PFSK-1 (cell line): ENCODE measurements around the gene R3HDML.

Experiments
- FOXP2 ChIP-seq: optimal IDR thresholded peaks from 2 replicates; pipeline ENCODE3; 2011; ENCODE audit warnings: borderline replicate concordance, control low read depth, inconsistent platforms; ENCODE audit not compliant: insufficient read depth; ENCODE audit errors: extremely low read length, extremely low read depth
- POLR2AphosphoS5 ChIP-seq: IDR thresholded peaks from 2 replicates; pipeline ENCODE4 v1.6.1; 2012; ENCODE audit warnings: low read depth, mild to moderate bottlenecking, control low read depth, low read length, moderate library complexity
- SIN3A ChIP-seq: IDR thresholded peaks from 2 replicates; pipeline ENCODE4 v1.6.1; 2012; ENCODE audit warnings: mild to moderate bottlenecking, low read length, moderate library complexity, borderline replicate concordance; ENCODE audit not compliant: insufficient read depth
- TAF1 ChIP-seq: IDR thresholded peaks from 2 replicates; pipeline ENCODE4 v1.6.1; 2012; ENCODE audit warnings: low read length, control low read depth, borderline replicate concordance; ENCODE audit not compliant: insufficient read depth
- TF ChIP-seq, protein P1 (sequence below), 2 experiments: IDR thresholded peaks; 2 replicates each; pipeline versions ENCODE4 v1.6.1 to v1.8.0; 2011 to 2012; ENCODE audit warnings: low read depth in 2 of 2, low read length in 2 of 2, control low read depth in 1 of 2, inconsistent platforms in 1 of 2, mild to moderate bottlenecking in 1 of 2, moderate library complexity in 1 of 2; ENCODE audit not compliant: insufficient read depth in 1 of 2

Gene R3HDML

GRCh38 chr20:44326391-44327159 lies 10.3 kb upstream of the R3HDML start:
- no peak for TF ChIP-seq FOXP2
- TF ChIP-seq, protein P1, sequence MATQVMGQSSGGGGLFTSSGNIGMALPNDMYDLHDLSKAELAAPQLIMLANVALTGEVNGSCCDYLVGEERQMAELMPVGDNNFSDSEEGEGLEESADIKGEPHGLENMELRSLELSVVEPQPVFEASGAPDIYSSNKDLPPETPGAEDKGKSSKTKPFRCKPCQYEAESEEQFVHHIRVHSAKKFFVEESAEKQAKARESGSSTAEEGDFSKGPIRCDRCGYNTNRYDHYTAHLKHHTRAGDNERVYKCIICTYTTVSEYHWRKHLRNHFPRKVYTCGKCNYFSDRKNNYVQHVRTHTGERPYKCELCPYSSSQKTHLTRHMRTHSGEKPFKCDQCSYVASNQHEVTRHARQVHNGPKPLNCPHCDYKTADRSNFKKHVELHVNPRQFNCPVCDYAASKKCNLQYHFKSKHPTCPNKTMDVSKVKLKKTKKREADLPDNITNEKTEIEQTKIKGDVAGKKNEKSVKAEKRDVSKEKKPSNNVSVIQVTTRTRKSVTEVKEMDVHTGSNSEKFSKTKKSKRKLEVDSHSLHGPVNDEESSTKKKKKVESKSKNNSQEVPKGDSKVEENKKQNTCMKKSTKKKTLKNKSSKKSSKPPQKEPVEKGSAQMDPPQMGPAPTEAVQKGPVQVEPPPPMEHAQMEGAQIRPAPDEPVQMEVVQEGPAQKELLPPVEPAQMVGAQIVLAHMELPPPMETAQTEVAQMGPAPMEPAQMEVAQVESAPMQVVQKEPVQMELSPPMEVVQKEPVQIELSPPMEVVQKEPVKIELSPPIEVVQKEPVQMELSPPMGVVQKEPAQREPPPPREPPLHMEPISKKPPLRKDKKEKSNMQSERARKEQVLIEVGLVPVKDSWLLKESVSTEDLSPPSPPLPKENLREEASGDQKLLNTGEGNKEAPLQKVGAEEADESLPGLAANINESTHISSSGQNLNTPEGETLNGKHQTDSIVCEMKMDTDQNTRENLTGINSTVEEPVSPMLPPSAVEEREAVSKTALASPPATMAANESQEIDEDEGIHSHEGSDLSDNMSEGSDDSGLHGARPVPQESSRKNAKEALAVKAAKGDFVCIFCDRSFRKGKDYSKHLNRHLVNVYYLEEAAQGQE (IDR thresholded peaks at IDR 0.05; ENCODE audit: insufficient read depth in 1 of 2, low read depth in 2 of 2, low read length in 2 of 2) = no peak
- no peak for TF ChIP-seq TAF1
- TF ChIP-seq SIN3A = no peak
- no peak for TF ChIP-seq POLR2AphosphoS5

GRCh38 chr20:44328428-44328827 lies 8.4 kb upstream of the R3HDML start:
- TF ChIP-seq POLR2AphosphoS5 (no peak), FOXP2 (no peak), SIN3A (no peak), TAF1 (no peak)
- TF ChIP-seq, protein P1 (IDR thresholded peaks at IDR 0.05; ENCODE audit: insufficient read depth in 1 of 2, low read depth in 2 of 2, low read length in 2 of 2) = no peak

DNA sequence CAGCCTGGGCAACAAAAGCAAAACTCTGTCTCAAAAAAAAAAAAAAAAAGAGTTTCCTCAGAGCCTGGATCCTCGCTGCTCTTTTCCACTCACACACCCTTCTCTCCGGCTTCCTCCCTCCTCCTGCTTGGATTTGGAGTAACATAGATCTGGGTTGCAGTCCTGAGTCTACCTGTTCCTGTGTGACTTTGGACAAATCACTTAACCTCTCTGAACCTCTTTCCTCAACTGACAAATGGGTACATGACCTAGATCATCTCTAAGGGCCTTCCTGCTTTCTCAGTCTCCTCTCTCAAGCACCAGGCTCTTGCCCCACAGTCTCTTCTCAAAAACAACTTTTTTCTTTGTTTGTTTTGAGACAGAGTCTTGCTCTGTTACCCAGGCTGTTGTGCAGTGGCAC lies 5.6 kb upstream of the R3HDML start:
- TF ChIP-seq POLR2AphosphoS5 = no peak
- TF ChIP-seq SIN3A = no peak
- no peak for TF ChIP-seq FOXP2
- TF ChIP-seq TAF1 = no peak
- TF ChIP-seq, protein P1 (IDR thresholded peaks at IDR 0.05; ENCODE audit: insufficient read depth in 1 of 2, low read depth in 2 of 2, low read length in 2 of 2) = no peak

GRCh38 chr20:44334306-44334705 lies 2.5 kb upstream of the R3HDML start:
- no peak for TF ChIP-seq POLR2AphosphoS5
- no peak for TF ChIP-seq FOXP2
- TF ChIP-seq TAF1 = no peak
- TF ChIP-seq, protein P1 (IDR thresholded peaks at IDR 0.05; ENCODE audit: insufficient read depth in 1 of 2, low read depth in 2 of 2, low read length in 2 of 2) = no peak
- no peak for TF ChIP-seq SIN3A
